Colon (tissue), 2 donors: ENCODE data around the gene CKB.

ENCODE experiments used
- FAIRE-seq: peaks from 2 replicates; lab custom pipeline; 2012; peaks lifted over from hg19 to GRCh38; lab: Jason Lieb, UNC
- donor health status: control.
- donor health status: control.

Gene CKB

DNA sequence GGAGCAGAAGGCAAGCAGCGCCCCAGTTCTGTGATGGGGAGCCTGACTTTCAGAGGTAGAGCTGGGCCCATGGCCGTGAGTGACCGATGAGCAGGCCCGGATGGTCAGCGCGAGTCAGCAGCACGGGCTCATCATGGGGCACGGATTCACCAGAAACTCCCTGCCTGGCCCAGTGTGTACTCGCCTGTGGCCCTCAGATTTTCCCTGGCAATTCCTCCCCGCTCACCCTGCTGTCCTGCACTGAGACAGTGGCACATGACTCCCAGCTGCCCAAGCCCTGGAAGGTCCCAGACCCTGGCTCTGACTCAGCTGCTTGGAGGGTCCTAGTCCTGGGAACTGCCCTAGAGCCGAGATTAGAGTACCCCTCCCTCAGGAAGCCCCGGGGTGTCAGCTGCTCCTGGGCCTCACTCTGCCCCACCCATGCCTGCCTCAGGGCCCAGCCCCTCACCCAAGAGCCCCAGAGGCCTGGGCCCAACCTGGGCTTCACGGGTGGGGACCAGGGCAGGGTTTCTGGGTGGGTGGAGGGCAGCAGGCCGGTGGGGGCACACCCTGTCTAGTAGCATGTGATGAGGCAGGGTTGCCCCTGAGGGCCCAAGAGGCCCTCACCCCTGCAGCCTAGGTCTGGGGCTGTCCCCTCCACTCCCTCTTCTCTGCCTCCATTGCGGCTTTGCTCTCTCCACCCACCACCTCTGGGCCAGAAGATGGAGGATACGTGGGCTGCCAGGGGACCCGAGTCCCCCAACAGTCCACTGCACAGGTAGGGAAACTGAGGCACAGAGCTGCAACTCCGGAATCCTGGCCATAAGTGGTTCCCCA, 14.8 kb upstream of the CKB start:
- no peak for FAIRE-seq

GRCh38 chr14:103536693-103537092, 14.1 kb upstream of the CKB start:
- no peak for FAIRE-seq

GRCh38 chr14:103535891-103536565, 13.4 kb upstream of the CKB start:
- no peak for FAIRE-seq

GRCh38 chr14:103535081-103535890, 12.7 kb upstream of the CKB start:
- FAIRE-seq, result no peak

GRCh38 chr14:103534576-103535061, 12.0 kb upstream of the CKB start:
- no peak for FAIRE-seq

DNA sequence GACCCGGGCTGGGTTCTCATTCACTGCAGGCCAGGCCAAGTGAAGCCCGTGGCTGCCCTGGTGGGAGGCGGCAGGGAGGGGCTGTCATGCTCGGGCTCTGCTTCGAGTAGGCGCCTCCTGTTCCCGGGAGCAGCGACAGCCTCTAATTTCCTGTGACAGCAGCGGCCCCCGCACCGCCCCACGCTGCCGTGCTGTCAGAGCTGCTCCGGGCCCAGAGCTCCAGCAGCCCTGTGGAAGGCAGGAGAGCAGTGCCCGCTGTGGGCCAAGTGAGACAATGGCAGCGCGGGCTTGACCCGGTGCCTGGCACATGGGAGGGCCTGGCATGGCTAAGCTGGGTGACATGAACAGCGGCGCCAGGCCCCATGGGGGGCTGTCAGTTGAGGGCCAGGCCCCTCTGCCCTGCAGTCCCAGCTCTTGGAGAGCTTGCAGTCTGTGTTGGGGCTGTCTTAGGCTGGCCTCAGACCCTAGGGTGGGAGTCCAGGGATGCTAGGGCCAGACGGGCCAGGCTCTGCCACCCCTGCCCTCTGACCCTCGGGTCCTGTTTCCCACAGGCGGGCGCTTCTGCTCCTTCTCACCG, 11.5 kb upstream of the CKB start:
- no peak for FAIRE-seq

DNA sequence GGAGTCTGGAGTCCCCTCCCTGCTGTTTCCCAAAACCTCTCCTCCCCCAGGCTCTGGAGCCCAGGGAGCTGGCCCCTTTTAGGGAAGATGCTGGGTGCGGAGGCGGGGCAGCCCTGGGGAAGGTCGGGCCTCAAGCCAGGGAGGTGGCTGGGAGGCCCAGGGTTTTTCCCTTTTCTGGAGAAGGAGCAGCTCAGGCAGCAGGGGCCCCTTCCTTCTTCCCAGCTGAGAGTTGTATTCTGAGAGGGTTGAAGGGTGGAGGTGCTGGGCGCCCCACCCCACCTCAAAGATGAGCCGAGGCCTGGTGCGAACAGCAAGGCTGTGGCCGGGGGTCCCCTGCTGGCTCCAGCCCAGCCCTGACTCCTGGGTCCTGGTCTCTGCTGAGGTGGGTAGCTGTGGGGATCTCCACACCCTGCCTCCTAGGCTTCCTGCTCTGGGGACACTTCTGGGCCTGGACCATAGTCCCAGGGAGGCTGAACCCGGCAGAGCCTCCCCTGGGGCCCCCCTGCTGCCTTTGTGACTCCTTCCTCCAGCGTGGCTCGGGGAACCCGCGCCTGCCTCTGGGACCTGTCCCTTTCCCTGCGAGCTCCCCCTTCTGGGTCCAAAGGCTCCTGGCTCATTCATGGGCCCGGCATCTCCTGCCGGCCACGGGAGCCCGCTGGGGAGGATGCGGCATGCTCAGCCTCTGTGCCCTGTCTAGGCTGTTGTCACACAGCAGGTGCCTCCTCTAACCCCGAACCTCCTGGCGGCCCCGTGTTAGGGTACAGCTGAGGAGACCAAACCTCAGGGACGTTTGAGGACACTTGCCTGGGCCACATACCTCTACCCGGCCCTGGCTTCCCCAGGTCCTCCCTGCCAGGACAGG, 10.7 kb upstream of the CKB start:
- FAIRE-seq, result no peak

DNA sequence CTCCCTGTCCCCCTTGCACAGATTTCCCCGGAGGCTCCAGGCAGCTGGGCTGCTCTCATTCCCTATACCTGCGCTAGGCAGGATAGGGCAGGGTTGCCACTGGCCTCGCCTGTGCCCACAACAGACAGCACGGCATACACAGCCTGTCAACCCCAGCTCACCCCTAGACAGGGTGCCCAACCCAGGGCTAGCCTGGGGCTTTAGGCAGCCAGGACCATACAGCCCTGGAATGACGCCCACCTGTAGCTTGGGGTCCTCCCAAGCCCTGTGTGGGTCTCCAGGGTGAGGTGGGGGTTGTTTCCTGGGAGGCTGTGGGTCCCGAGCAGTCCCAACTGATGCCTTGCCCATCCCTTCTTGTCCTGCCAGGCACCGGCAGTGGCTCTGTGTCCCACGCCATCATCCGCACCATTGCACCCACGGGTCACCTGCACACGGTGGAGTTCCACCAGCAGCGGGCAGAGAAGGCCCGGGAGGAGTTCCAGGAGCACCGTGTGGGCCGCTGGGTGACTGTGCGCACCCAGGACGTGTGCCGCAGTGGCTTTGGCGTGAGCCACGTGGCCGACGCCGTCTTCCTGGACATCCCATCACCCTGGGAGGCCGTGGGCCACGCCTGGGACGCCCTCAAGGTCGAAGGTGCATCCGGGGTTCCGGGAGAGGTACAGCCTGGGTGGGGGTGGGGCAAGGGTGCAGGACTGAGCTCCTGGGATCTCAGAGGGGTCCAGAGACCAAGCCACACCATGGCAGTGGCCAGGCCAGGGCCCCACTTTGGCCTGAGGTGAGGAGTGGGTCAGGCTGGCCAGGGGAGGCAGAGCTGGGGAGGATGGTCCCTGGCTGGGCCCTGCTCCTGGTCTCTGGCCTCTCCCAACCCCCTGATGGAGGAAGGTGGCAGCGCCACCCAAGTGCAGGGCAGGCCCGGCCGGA, 9.8 kb upstream of the CKB start:
- FAIRE-seq, result no peak

GRCh38 chr14:103531421-103532215, 9.0 kb upstream of the CKB start:
- FAIRE-seq, result no peak

DNA sequence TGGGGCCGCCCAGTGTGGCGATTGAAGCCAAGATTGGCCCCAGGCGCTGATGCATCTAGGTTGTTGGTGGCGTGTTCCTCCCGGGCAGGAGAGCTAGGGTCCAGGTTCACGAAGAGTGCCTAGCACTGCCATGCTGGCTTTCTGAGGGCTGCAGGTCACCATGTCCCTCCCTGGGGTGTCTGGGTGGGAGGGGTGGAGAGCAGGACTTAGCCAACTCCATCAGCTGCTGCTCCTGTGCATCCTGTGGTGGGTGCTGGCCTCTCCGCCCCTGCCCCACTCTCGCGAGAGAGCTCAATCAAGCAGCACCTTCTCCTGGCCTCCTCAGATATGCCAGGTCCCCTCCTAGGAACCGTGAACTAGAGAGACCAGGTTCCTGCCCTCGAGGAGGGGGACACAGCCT, 8.2 kb upstream of the CKB start:
- FAIRE-seq, result no peak

- no peak for FAIRE-seq
These were observed 7.8 kb upstream of the CKB start for GRCh38 chr14:103530390-103530789.

GRCh38 chr14:103529383-103530365, 7.0 kb upstream of the CKB start:
- no peak for FAIRE-seq

DNA sequence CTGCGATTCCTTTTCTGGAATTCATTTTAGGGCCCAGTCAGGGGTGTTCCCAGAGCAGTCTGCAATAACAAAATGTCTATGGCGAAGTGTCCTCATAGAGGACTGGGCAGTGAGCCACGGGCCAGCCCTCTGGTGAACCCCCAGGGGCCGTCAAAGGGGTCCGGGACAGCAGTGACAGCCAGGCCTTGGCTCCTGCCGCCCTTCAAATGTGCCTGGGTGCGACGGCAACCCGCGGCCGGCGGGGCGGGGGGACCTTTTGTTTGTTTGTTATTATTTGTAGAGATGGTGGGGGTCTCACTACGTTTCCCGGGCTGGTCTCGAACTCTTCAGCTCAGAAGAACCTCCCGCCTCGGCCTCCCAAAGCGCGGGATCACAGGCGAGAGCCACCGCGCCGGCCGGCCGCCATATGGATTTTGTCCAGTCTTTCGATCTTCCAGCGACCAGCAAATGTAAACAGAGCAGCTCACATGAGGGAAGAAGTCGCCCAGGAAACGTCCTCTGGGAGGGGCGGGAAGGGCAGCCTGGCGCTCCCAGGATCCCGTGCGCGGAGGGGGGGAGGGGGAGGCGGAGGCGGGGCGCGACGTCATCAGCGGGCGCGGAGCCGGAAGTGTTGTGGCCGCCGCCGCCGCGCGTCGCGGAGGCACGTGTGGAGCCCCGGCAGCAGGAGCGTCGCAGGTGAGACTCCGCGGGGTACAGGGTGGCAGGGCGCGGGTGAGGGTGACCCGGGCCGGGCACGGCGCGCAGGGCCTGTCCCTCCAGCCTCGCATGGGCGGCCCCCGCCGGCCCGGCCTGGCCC, 6.2 kb upstream of the CKB start, which contains the start of gene TRMT61A:
TRMT61A (plus strand) TSS at position 610 of the 796 bp plus-strand sequence. CDS start 783 bp downstream, outside the sequence.
- FAIRE-seq, result no peak

- no peak for FAIRE-seq
These were observed 5.5 kb upstream of the CKB start for GRCh38 chr14:103528146-103528586.

- FAIRE-seq, result no peak
These were observed 4.9 kb upstream of the CKB start for GRCh38 chr14:103527408-103528145.

DNA sequence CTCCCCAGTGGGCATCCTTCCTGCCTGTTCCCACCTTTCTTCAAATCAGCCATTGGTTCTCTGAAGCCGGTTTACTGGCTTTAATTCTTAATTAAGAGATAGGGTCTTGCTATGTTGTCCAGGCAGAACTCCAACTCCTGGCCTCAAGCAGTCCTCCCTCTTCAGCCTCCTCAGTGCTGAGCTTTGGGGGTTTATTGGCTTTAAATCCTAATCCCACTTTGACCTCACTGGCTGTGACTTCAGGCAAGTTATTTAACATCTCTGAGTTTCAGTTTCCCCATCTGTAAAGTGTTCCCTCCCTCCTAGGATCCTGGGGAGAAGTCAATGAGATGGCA, 4.3 kb upstream of the CKB start:
- no peak for FAIRE-seq
